Right lung (tissue), 5 donors: Measurements from ENCODE around the gene KCNMA1. TPM values are rescaled to one million over a fixed set of nuclear protein-coding genes. Genes with fewer than 3 reads are reported as not detected.
A peak's percentile ranks its signal among the peaks of the same experiment; 100 is the strongest.

Experiments used
- DNase-seq, 2 donors: peaks; one replicate each; pipeline ENCODE4 v3.0.0-alpha.2; 2013
- polyA plus RNA-seq, 5 donors: library from polyadenylated mRNA; unstranded; fragments of 120-200 nt; gene quantifications; one replicate each; pipeline versions ENCODE4 v1.2.1 to v1.2.3, GENCODE V29; 2013; ENCODE audit warnings: inconsistent platforms in 1 of 5, low replicate concordance in 1 of 5; ENCODE audit not compliant: insufficient read length in 5 of 5, insufficient read depth in 1 of 5

The KCNMA1 gene
- polyA plus RNA-seq, 5 donors, result 3.8 to 4.6 (median 4.2) TPM

- no peak for DNase-seq
Measured at GRCh38 chr10:77024461-77024860, 613.1 kb downstream of the KCNMA1 start.

GRCh38 chr10:77023396-77023795 is 614.2 kb downstream of the KCNMA1 start:
- DNase-seq, result no peak

GRCh38 chr10:77022671-77023070 is 614.9 kb downstream of the KCNMA1 start:
- no peak for DNase-seq

- peak in 1 of 2 donors; percentile 46 for DNase-seq
Measured at GRCh38 chr10:77021966-77022490, 615.6 kb downstream of the KCNMA1 start.

GRCh38 chr10:77020426-77021040 is 617.1 kb downstream of the KCNMA1 start:
- DNase-seq, result no peak

GRCh38 chr10:77016855-77017254 is 620.8 kb downstream of the KCNMA1 start:
- DNase-seq, result no peak

- no peak for DNase-seq
Measured at GRCh38 chr10:77016278-77016815, 621.3 kb downstream of the KCNMA1 start.

GRCh38 chr10:77015360-77015759 is 622.2 kb downstream of the KCNMA1 start:
- no peak for DNase-seq

GRCh38 chr10:77012812-77013500 is 624.7 kb downstream of the KCNMA1 start:
- DNase-seq, result no peak

GRCh38 chr10:77011874-77012811 is 625.5 kb downstream of the KCNMA1 start:
- DNase-seq, result no peak

- DNase-seq, result no peak
Measured at GRCh38 chr10:77010430-77010829, 627.2 kb downstream of the KCNMA1 start.

- DNase-seq, result no peak
Measured at GRCh38 chr10:77007834-77008233, 629.8 kb downstream of the KCNMA1 start.

- no peak for DNase-seq
Measured at GRCh38 chr10:77006836-77007511, 630.6 kb downstream of the KCNMA1 start.

GRCh38 chr10:77005871-77006270 is 631.7 kb downstream of the KCNMA1 start:
- DNase-seq, result no peak

- peak; percentile 66 to 79 for DNase-seq
Measured at GRCh38 chr10:77004917-77005564, 632.6 kb downstream of the KCNMA1 start.

- DNase-seq, result no peak
Measured at GRCh38 chr10:77002872-77003271, 634.7 kb downstream of the KCNMA1 start.

GRCh38 chr10:77001206-77001605 is 636.4 kb downstream of the KCNMA1 start:
- DNase-seq, result no peak

- no peak for DNase-seq
Measured at GRCh38 chr10:76998451-76998850, 639.2 kb downstream of the KCNMA1 start.

GRCh38 chr10:76997631-76998030 is 640.0 kb downstream of the KCNMA1 start:
- no peak for DNase-seq

- no peak for DNase-seq
Measured at GRCh38 chr10:76995023-76995422, 642.6 kb downstream of the KCNMA1 start.

GRCh38 chr10:76993213-76993612 is 644.4 kb downstream of the KCNMA1 start:
- no peak for DNase-seq
